ENCODE measurements around the gene LAMTOR4. TPM values are rescaled to one million over a fixed set of nuclear protein-coding genes. Genes with fewer than 3 reads are reported as not detected.
A peak's percentile ranks its signal among the peaks of the same experiment; 100 is the strongest.

The LAMTOR4 gene
- total and polyA plus RNA-seq, 2 of the 13 experiments (the other 11 are each of a cell fraction or from before 2014, with no cell fraction given) = 115 to 118 TPM

DNA sequence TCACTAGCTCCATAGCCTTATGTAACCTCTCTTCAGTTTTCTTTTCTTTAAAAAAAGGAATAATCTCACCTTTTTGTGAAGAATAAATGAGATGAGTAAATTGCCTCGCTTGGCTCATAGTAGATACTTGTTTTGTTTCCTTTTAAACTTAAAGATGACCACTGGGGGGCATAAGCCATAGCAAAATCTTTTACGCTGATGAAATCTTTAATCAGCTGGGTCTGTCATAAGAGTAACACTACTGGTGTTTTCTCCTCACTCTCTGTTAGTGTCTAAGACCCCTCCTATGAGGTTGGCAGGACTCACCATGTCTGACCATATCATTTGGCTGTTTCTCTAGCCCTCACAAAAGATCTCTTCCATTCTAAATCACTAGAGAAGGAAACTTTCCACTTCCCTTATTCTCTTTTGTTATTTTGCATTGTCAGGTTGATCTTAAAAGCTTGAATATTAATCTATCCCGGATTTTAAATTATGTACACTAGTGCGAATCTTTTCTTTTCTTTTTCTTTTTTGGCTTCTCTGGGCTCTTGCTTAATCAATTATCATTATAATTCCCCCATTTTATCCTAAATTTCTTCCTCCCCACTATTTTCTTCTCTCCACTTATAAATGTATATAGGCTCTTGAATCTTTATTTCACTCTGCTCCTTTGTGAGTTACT is 41.5 kb downstream of the LAMTOR4 start:
- FAIRE-seq (peak; percentile 50), ATAC-seq (peak; percentile 62), DNase-seq (ENCODE audit: low spot score) (peak; percentile 41)
- no peaks in the 10 kb centered on the region for H3K36me3 ChIP-seq (replicated peaks in 1 of 2; ENCODE audit: control insufficient read depth in 1 of 2, insufficient read depth in 2 of 2, low read length in 2 of 2)
- in situ Hi-C loops (cut with HindIII; ENCODE audit: extremely low pct_ligation_motif_present, low pct_unique_long_range_greater_than_20kb) = no loop called here
- intact Hi-C loops (cut with micrococcal nuclease; ENCODE audit: unreplicated experiment) = no loop called here
- no peak overlapping the region for H3K4me2 ChIP-seq (ENCODE audit: low read depth, low read length)
- H3K4me1 ChIP-seq (ENCODE audit: insufficient read depth, low read length) = peaks cover 8% of the 10 kb centered on the region; the same call in 1 of the 2 replicates
- 14% methylated on average over 4 of the region's 4 CpGs for WGBS (ENCODE audit: low lambda C conversion rate)
- ChIA-PET CTCF (ENCODE audit: low intra/inter-chr PET ratio, low total read pairs) (interaction anchor here (2.0 kb wide), 1 partner anchor 155 kb away, joined by 6 read pairs; no protein-coding TSS in a partner anchor), POLR2A (no interaction called here)
- no peaks in the 10 kb centered on the region for H3K79me2 ChIP-seq (ENCODE audit: insufficient read depth, low read length)
- no peak overlapping the region for H3K4me3 ChIP-seq (replicated peaks in 1 of 3; ENCODE audit: insufficient read depth in 1 of 3, low read depth in 2 of 3, low read length in 3 of 3)
- H4K20me1 ChIP-seq (ENCODE audit: insufficient read depth, low read length) = no peaks in the 10 kb centered on the region
- H3K27me3 ChIP-seq (ENCODE audit: control insufficient read depth in 1 of 2, insufficient read depth in 2 of 2, low read length in 2 of 2) = peaks cover 1 to 4% of the 10 kb centered on the region in 2 experiments; a peak in 2 of 5 replicates
- no peak overlapping the region for H2AFZ ChIP-seq (ENCODE audit: low read length)
- no peaks in the 10 kb centered on the region for H3K9me3 ChIP-seq (ENCODE audit: low read length)
- H3K27ac ChIP-seq (ENCODE audit: extremely low read length, insufficient read depth, low read length) = no peak overlapping the region
- no TSS peak for BruUV-seq (replicated peaks)
- no peak overlapping the region for H3K9ac ChIP-seq (ENCODE audit: insufficient read depth, low read depth, low read length)
- TF ChIP-seq ZNF841 (CRISPR knock-in tag; IDR thresholded peaks at IDR 0.05; ENCODE audit: borderline replicate concordance) = no peak
- TF ChIP-seq KLF12 (CRISPR knock-in tag; IDR thresholded peaks at IDR 0.05; ENCODE audit: borderline replicate concordance) = no peak
- peak; percentile 57 for TF ChIP-seq STAG1 (CRISPR knock-in tag; IDR thresholded peaks at IDR 0.05)
- peak; percentile 79 for TF ChIP-seq TFAP4 (IDR thresholded peaks at IDR 0.05; ENCODE audit: borderline replicate concordance, low read depth)
- no peak for TF ChIP-seq MNT (IDR thresholded peaks at IDR 0.05)
- TF ChIP-seq CEBPG (CRISPR knock-in tag; IDR thresholded peaks at IDR 0.05) = peak; percentile 49
- peak in 1 of 2 experiments; percentile 84; a peak in 2 of 4 replicates for TF ChIP-seq ATF4 (CRISPR knock-in tag; IDR thresholded peaks at IDR 0.05)
- TF ChIP-seq KMT2A (CRISPR knock-in tag; IDR thresholded peaks at IDR 0.05) = no peak
- peak; percentile 37; the same call in 1 of the 2 replicates for TF ChIP-seq SMC3 (IDR thresholded peaks at IDR 0.05; ENCODE audit: low read length)
- TF ChIP-seq CTCF (CRISPR knock-in tag; IDR thresholded peaks at IDR 0.05) = peak; percentile 43
- no peak for TF ChIP-seq JUND (CRISPR knock-in tag; IDR thresholded peaks at IDR 0.05)
- TF ChIP-seq KAT8 (CRISPR knock-in tag; IDR thresholded peaks at IDR 0.05) = no peak
- TF ChIP-seq ZNF547 (CRISPR knock-in tag; IDR thresholded peaks at IDR 0.05) = no peak
- no peak for TF ChIP-seq GATAD2A (CRISPR knock-in tag; IDR thresholded peaks at IDR 0.05)
- TF ChIP-seq NFATC3 (CRISPR knock-in tag; IDR thresholded peaks at IDR 0.05) = no peak
- no peak for TF ChIP-seq CBX5 (CRISPR knock-in tag; IDR thresholded peaks at IDR 0.05; ENCODE audit: borderline replicate concordance)
- no peak for TF ChIP-seq ZNF558 (CRISPR knock-in tag; IDR thresholded peaks at IDR 0.05; ENCODE audit: borderline replicate concordance)
